Limb (tissue), 2 donors: ENCODE data around the gene NAA40.
"Not testable (repeated sequence)": the region's sequence is repeated elsewhere in the genome, so short reads cannot be mapped to it uniquely, and the experiment has no call there.

Source experiments
- DNase-seq, 2 donors: peaks; one replicate each; pipeline ENCODE4 v3.0.0-alpha.2; 2016; ENCODE audit errors: extremely low spot score in 2 of 2

The NAA40 gene

GRCh38 chr11:63937713-63938478 is 906 bp upstream of the NAA40 start:
- no peak for DNase-seq

- no peak for DNase-seq
Measured at GRCh38 chr11:63939397-63939891, 642 bp downstream of the NAA40 start.

- DNase-seq: no peak
Measured at GRCh38 chr11:63940786-63941185, 2.0 kb downstream of the NAA40 start.

- DNase-seq: no peak
Measured at GRCh38 chr11:63941901-63942300, 3.1 kb downstream of the NAA40 start.

GRCh38 chr11:63942803-63943202 is 4.0 kb downstream of the NAA40 start:
- DNase-seq: no peak

- DNase-seq: no peak
Measured at GRCh38 chr11:63944987-63945386, 6.2 kb downstream of the NAA40 start.

- peak; percentile 73 to 76 for DNase-seq
Measured at GRCh38 chr11:63945477-63946163, 6.8 kb downstream of the NAA40 start.

- no peak for DNase-seq
Measured at GRCh38 chr11:63951779-63952536, 13.2 kb downstream of the NAA40 start.

GRCh38 chr11:63952570-63952969 is 13.8 kb downstream of the NAA40 start:
- no peak for DNase-seq

- DNase-seq: no peak
Measured at GRCh38 chr11:63958008-63958407, 19.2 kb downstream of the NAA40 start.

GRCh38 chr11:63961608-63962412 is 23.0 kb downstream of the NAA40 start:
- peak; percentile 80 to 82 for DNase-seq

GRCh38 chr11:63963895-63964294 is 25.1 kb downstream of the NAA40 start:
- DNase-seq: not testable (repeated sequence)

GRCh38 chr11:63966444-63966843 is 27.6 kb downstream of the NAA40 start:
- DNase-seq: no peak

GRCh38 chr11:63969461-63969860 is 30.7 kb downstream of the NAA40 start:
- no peak for DNase-seq

GRCh38 chr11:63970902-63971301 is 32.1 kb downstream of the NAA40 start:
- no peak for DNase-seq

- not testable (repeated sequence) for DNase-seq
Measured at GRCh38 chr11:63973912-63974258, 35.1 kb downstream of the NAA40 start.

GRCh38 chr11:63974259-63975143 is 35.7 kb downstream of the NAA40 start, which contains the start of gene COX8A:
Gene COX8A, plus strand, starts transcription at chr11:63974620. Its CDS starts 61 bp downstream, at chr11:63974681.
- peak; percentile 95 to 99 for DNase-seq

GRCh38 chr11:63978551-63979239 is 39.9 kb downstream of the NAA40 start:
- no peak for DNase-seq

- DNase-seq: no peak
Measured at GRCh38 chr11:63979426-63979825, 40.6 kb downstream of the NAA40 start.

GRCh38 chr11:63985812-63986155 is 47.0 kb downstream of the NAA40 start:
- no peak for DNase-seq
